Tibial artery (tissue), 4 donors: ENCODE results near the gene PARD6A.

Source experiments
- DNase-seq, 2 donors: peaks; one replicate each; pipeline ENCODE4 v3.0.0-alpha.2; 2019
- H3K27ac ChIP-seq, 2 donors: fragments of 200-600 bp; sonication (generic) in 1 of 2; 1 replicate in 1 of 2; 2 replicates in 1 of 2; pipeline ENCODE4 v1.5.1; 2018 to 2019; ENCODE audit warnings: mild to moderate bottlenecking in 1 of 2
- H3K27me3 ChIP-seq, 2 donors: fragments of 200-600 bp; sonication (generic) in 1 of 2; one replicate each; pipeline versions ENCODE4 v1.5.1 to v1.6.0; 2016 to 2019
- H3K36me3 ChIP-seq, 3 donors: fragments of 200-600 bp; sonication (generic) in 2 of 3; one replicate each; pipeline ENCODE4 v1.5.1; 2016 to 2019; ENCODE audit warnings: mild to moderate bottlenecking in 2 of 3
- H3K4me1 ChIP-seq, 4 donors: fragments of 200-600 bp; sonication (generic) in 2 of 4; 1 replicate in 3 of 4; 2 replicates in 1 of 4; pipeline ENCODE4 v1.5.1; 2016 to 2019
- H3K4me3 ChIP-seq, 2 donors: fragments of 200-600 bp; sonication (generic) in 1 of 2; 1 replicate in 1 of 2; 2 replicates in 1 of 2; pipeline ENCODE4 v1.5.1; 2018 to 2019; ENCODE audit warnings: mild to moderate bottlenecking in 2 of 2
- H3K9me3 ChIP-seq, 3 donors: fragments of 200-600 bp; sonication (generic) in 1 of 3; one replicate each; pipeline ENCODE4 v1.5.1; 2016 to 2019
- intact Hi-C: fragments of 100-400 bp; cut with DNase I; formaldehyde crosslinking; loops from one replicate; pipeline ENCODE4 v1.15.0; 2023; ENCODE audit warnings: low total_unique reads
- TF ChIP-seq, protein P1 (sequence below), 2 experiments: fragments of 200-600 bp in 1 of 2; fragments of 450-650 bp in 1 of 2; IDR thresholded peaks; one replicate each; pipeline ENCODE4 v1.5.1; 2017 to 2019; ENCODE audit warnings: antibody characterized with exemption in 2 of 2, mild to moderate bottlenecking in 1 of 2, moderate library complexity in 1 of 2

PARD6A gene

GRCh38 chr16:67701420-67701819, 40.7 kb downstream of the PARD6A start:
- H3K36me3 ChIP-seq = peaks cover 0 to 10% (median 0%) of the 10 kb centered on the region in 3 donors
- TF ChIP-seq, protein P1, sequence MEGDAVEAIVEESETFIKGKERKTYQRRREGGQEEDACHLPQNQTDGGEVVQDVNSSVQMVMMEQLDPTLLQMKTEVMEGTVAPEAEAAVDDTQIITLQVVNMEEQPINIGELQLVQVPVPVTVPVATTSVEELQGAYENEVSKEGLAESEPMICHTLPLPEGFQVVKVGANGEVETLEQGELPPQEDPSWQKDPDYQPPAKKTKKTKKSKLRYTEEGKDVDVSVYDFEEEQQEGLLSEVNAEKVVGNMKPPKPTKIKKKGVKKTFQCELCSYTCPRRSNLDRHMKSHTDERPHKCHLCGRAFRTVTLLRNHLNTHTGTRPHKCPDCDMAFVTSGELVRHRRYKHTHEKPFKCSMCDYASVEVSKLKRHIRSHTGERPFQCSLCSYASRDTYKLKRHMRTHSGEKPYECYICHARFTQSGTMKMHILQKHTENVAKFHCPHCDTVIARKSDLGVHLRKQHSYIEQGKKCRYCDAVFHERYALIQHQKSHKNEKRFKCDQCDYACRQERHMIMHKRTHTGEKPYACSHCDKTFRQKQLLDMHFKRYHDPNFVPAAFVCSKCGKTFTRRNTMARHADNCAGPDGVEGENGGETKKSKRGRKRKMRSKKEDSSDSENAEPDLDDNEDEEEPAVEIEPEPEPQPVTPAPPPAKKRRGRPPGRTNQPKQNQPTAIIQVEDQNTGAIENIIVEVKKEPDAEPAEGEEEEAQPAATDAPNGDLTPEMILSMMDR (IDR thresholded peaks at IDR 0.05) = no peak
- H3K4me3 ChIP-seq = no peak overlapping the region
- intact Hi-C loops = no loop called here
- no peak for DNase-seq
- H3K4me1 ChIP-seq = no peaks in the 10 kb centered on the region
- H3K27me3 ChIP-seq = no peaks in the 10 kb centered on the region
- no peak overlapping the region for H3K27ac ChIP-seq
- H3K9me3 ChIP-seq = no peaks in the 10 kb centered on the region

DNA sequence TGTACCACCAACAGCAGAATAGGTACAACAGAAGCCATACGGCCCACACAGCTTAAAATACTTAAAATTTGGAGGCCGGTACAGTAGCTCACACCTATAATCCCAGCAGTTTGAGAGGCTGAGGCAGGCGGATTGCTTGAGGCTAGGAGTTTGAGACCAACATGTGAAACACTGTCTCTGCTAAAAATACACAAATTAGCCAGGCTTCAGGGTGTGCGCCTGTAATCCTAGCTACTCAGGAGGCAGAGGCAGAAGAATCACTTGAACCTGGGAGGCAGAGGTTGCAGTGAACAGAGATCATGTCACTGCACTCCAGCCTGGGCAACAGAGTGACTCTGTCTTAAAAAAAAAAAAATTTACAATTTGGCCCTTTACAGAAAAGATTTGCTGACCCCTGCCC, 41.4 kb downstream of the PARD6A start:
- DNase-seq = no peak

GRCh38 chr16:67703626-67704025, 42.9 kb downstream of the PARD6A start:
- no peak overlapping the region for H3K27ac ChIP-seq
- TF ChIP-seq, protein P1 (IDR thresholded peaks at IDR 0.05) = no peak
- intact Hi-C loops = no loop called here
- H3K4me1 ChIP-seq = no peaks in the 10 kb centered on the region
- H3K27me3 ChIP-seq = no peaks in the 10 kb centered on the region
- H3K36me3 ChIP-seq = no peaks in the 10 kb centered on the region
- H3K9me3 ChIP-seq = no peaks in the 10 kb centered on the region
- H3K4me3 ChIP-seq = no peak overlapping the region
- no peak for DNase-seq

More for the DNA sequence above, 41.4 kb downstream of the PARD6A start:
- H3K27me3 ChIP-seq = no peaks in the 10 kb centered on the region
- peaks cover 0 to 10% (median 0%) of the 10 kb centered on the region in 3 donors for H3K36me3 ChIP-seq
- intact Hi-C loops = no loop called here
- no peak overlapping the region for H3K27ac ChIP-seq
- no peaks in the 10 kb centered on the region for H3K9me3 ChIP-seq
- TF ChIP-seq, protein P1 (IDR thresholded peaks at IDR 0.05) = no peak
- H3K4me3 ChIP-seq = no peak overlapping the region
- H3K4me1 ChIP-seq = no peaks in the 10 kb centered on the region

DNA sequence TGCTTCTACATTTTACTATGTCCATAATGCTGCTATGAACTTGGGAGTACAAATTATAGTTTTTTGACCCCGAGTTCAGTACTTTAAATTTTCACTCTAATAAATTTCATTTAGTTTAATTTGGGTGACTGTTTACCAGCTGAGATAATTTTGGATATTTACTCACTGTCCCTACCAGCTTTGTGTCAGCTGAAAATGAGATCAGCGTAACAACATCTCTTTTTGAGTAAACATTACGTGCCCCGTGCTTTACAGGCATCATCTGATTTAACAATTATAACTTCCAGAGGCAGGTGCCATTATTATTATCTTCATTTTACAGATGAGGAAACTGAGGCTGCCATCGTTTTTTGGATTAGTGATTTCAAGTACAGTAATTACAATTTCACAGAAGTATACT, 43.4 kb downstream of the PARD6A start:
- TF ChIP-seq, protein P1 (IDR thresholded peaks at IDR 0.05) = no peak
- Histone ChIP-seq H3K4me1 (no peaks in the 10 kb centered on the region), H3K27ac (no peak overlapping the region), H3K4me3 (no peak overlapping the region), H3K27me3 (no peaks in the 10 kb centered on the region), H3K9me3 (no peaks in the 10 kb centered on the region), H3K36me3 (no peaks in the 10 kb centered on the region)
- intact Hi-C loops = no loop called here
- DNase-seq = no peak

DNA sequence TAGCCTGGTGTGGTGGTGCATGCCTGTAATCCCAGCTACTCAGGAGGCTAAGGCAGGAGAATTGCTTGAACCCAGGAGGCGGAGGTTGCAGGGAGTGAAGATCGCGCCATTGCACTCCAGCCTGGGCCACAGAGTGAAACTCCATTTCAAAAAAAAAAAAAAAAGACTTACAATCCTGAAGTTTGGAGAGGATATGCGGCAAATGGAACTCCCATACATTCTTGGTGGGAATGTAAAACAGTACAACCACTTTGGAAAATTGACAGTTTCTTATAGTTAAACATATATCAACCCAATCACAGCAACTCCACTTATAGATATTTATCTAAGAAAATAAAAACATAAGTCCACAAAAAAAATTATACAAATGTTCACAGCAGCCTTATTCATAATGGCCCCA, 46.5 kb downstream of the PARD6A start:
- Histone ChIP-seq H3K9me3 (no peaks in the 10 kb centered on the region), H3K4me3 (no peak overlapping the region), H3K36me3 (no peaks in the 10 kb centered on the region), H3K27me3 (no peaks in the 10 kb centered on the region), H3K27ac (no peak overlapping the region), H3K4me1 (no peaks in the 10 kb centered on the region)
- DNase-seq = no peak
- intact Hi-C loops = no loop called here
- TF ChIP-seq, protein P1 (IDR thresholded peaks at IDR 0.05) = no peak

DNA sequence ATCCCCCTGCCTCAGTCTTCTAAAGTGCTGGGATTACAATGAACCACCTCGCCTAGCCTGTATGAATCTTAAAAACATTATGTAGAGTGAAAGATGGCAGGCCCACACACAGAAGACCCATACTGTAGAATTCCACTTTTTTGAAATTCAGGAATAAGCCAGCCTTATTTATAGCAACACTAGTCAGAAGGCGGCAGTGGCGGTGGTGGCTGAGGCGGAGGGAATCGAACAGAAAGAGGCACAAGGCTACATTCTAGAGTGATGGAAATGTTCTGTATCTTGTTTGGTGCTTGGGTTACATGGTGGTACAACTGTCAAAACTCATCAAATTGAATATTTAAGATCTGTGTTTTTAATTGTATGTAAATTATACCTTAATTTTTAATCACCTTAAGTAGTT, 47.0 kb downstream of the PARD6A start:
- TF ChIP-seq, protein P1 (IDR thresholded peaks at IDR 0.05) = no peak
- Histone ChIP-seq H3K4me1 (no peaks in the 10 kb centered on the region), H3K4me3 (no peak overlapping the region), H3K27ac (no peak overlapping the region), H3K36me3 (no peaks in the 10 kb centered on the region), H3K9me3 (no peaks in the 10 kb centered on the region), H3K27me3 (no peaks in the 10 kb centered on the region)
- intact Hi-C loops = no loop called here
- DNase-seq = no peak
